GM12878 (cell line): ENCODE measurements around the gene THSD4. TPM values are rescaled to one million over a fixed set of nuclear protein-coding genes. Genes with fewer than 3 reads are reported as not detected.
"Not testable (repeated sequence)": the region's sequence is repeated elsewhere in the genome, so short reads cannot be mapped to it uniquely, and the experiment has no call there.

ENCODE experiments used
- ATAC-seq: fragments of 200-7000 bp; cut with Tn5 transposase; 3 replicates; pipeline ENCODE4 v1.9.1; 2020; ENCODE audit warnings: mild to moderate bottlenecking, moderate library complexity
- BruUV-seq: library from RNA; stranded (reverse); fragments of 400-500 nt; replicated peaks from 2 replicates; lab custom pipeline; 2021; lab: Mats Ljungman, UMichigan
- CTCF ChIA-PET: fragments of 300-600 bp; sonication (Branson Sonifier 250); formaldehyde crosslinking; extraction: SDS; loops from one replicate; lab custom pipeline; 2021; ENCODE audit warnings: inconsistent platforms; lab: Yijun Ruan, JAX
- POLR2A ChIA-PET: fragments of 350-600 bp; formaldehyde crosslinking; extraction: SDS; loops from one replicate; lab custom pipeline; 2021; ENCODE audit warnings: inconsistent platforms; lab: Charles Lee
- RAD21 ChIA-PET: fragments of 300-600 bp; sonication (Branson Sonifier 250); formaldehyde crosslinking; loops from one replicate; lab custom pipeline; 2023; ENCODE audit warnings: antibody characterized with exemption; ENCODE audit not compliant: unreplicated experiment; lab: Charles Lee
- SMC1A ChIA-PET: fragments of 300-600 bp; sonication (Branson Sonifier 250); formaldehyde crosslinking; loops from one replicate; lab custom pipeline; 2023; ENCODE audit not compliant: unreplicated experiment, uncharacterized antibody; lab: Charles Lee
- DNase-seq: peaks from one replicate; pipeline ENCODE4 v3.0.0-alpha.2; 2011; ENCODE audit warnings: low read depth, low spot score
- FAIRE-seq: peaks from 3 replicates; lab custom pipeline; 2011; peaks lifted over from hg19 to GRCh38; lab: Jason Lieb, UNC
- H2AFZ ChIP-seq: 2 replicates; pipeline ENCODE4 v1.6.0; 2011; ENCODE audit warnings: low read depth, low read length, control low read depth; ENCODE audit not compliant: control insufficient read depth
- H3K27ac ChIP-seq: 2 replicates; pipeline ENCODE4 v1.5.1; 2011; ENCODE audit warnings: control low read depth; ENCODE audit not compliant: control insufficient read depth, insufficient read depth
- H3K27me3 ChIP-seq, 2 experiments: replicated peaks in 1 of 2; 2 replicates each; pipeline versions ENCODE4 v1.6.0 to v1.6.1; 2011; ENCODE audit warnings: low read length in 1 of 2; ENCODE audit not compliant: control insufficient read depth in 2 of 2, insufficient read depth in 2 of 2
- H3K36me3 ChIP-seq, 2 experiments: 2 replicates each; pipeline ENCODE4 v1.5.1; 2011; ENCODE audit warnings: low read length in 1 of 2; ENCODE audit not compliant: control insufficient read depth in 2 of 2, insufficient read depth in 2 of 2
- H3K4me1 ChIP-seq: 2 replicates; pipeline ENCODE4 v1.6.1; 2011; ENCODE audit warnings: mild to moderate bottlenecking, low read length, moderate library complexity, mixed read lengths; ENCODE audit not compliant: control insufficient read depth, insufficient read depth
- H3K4me2 ChIP-seq: 2 replicates; pipeline ENCODE4 v1.6.0; 2011; ENCODE audit warnings: control low read depth; ENCODE audit not compliant: control insufficient read depth, insufficient read depth
- H3K4me3 ChIP-seq: fragments of 200-600 bp; sonication (generic); 2 replicates; pipeline ENCODE4 v1.5.1; 2016
- H3K79me2 ChIP-seq: 2 replicates; pipeline ENCODE4 v1.6.0; 2011; ENCODE audit warnings: low read length; ENCODE audit not compliant: control insufficient read depth, insufficient read depth
- H3K9ac ChIP-seq: 2 replicates; pipeline ENCODE4 v1.8.0; 2011; ENCODE audit warnings: low read length, control low read depth, mixed read lengths; ENCODE audit not compliant: control insufficient read depth, insufficient read depth
- H3K9me3 ChIP-seq: replicated peaks from 3 replicates; pipeline ENCODE4 v1.5.1; 2011; ENCODE audit warnings: mild to moderate bottlenecking, low read length; ENCODE audit not compliant: control insufficient read depth, insufficient read depth
- H4K20me1 ChIP-seq: 2 replicates; pipeline ENCODE4 v1.6.0; 2011; ENCODE audit not compliant: control insufficient read depth, insufficient read depth
- RAD51 ChIP-seq: fragments of 450-650 bp; IDR thresholded peaks from 2 replicates; pipeline ENCODE4 v1.6.1; 2016; ENCODE audit warnings: moderate library complexity, mild to moderate bottlenecking, inconsistent platforms
- ZNF622 ChIP-seq: fragments of 450-650 bp; IDR thresholded peaks from 2 replicates; pipeline ENCODE4 v1.6.1; 2017; ENCODE audit warnings: mild to moderate bottlenecking, inconsistent platforms
- WGBS: methylation state at CpG from one replicate; pipeline ENCODE4 v1.1.6; 2016; ENCODE audit warnings: low lambda C conversion rate; ENCODE audit not compliant: insufficient replicate concordance, insufficient coverage; ENCODE audit errors: missing lambda C conversion rate; 5-methylcytosine and 5-hydroxymethylcytosine counted together
- in situ Hi-C: fragments of 300-500 bp; cut with MboI; formaldehyde crosslinking; loops from 9 replicates; pipeline ENCODE4 v1.14.3; 2018; ENCODE audit warnings: mixed read lengths
- intact Hi-C: fragments of 100-400 bp; cut with micrococcal nuclease; formaldehyde crosslinking; loops from one replicate; pipeline ENCODE4 v1.14.2; 2022; ENCODE audit not compliant: unreplicated experiment
- polyA plus RNA-seq, 11 experiments: library from polyadenylated mRNA; depleted of rRNA in 4 of 11; unstranded in 6 of 11; stranded (reverse) in 5 of 11; fragments of >200 nt; fragmentation: Nextera tagmentation in 4 of 11; fragmentation: Illumina TruSeq in 1 of 11; extraction: Ambion mirVana in 4 of 11; extraction: Trizol in 1 of 11; gene quantifications; 1 replicate in 1 of 11; 2 replicates in 10 of 11; pipeline versions ENCODE4 v1.2.1 to v1.2.3, GENCODE V29; 2011 to 2016; ENCODE audit warnings: inconsistent platforms in 2 of 11, missing spikeins in 2 of 11, low read depth in 1 of 11
- total RNA-seq, 4 experiments: library from RNA; depleted of rRNA in 3 of 4; stranded (reverse); fragments of >200 nt in 3 of 4; fragmentation: Illumina TruSeq in 1 of 4; extraction: Trizol in 1 of 4; gene quantifications; 2 replicates each; pipeline versions ENCODE4 v1.2.1 to v1.2.3, GENCODE V29; 2013 to 2021
- TF ChIP-seq, protein P1 (sequence below): fragments of 450-650 bp; IDR thresholded peaks from 2 replicates; pipeline ENCODE4 v1.6.1; 2014; ENCODE audit warnings: mild to moderate bottlenecking
- TF ChIP-seq, protein P2 (sequence below): fragments of 450-650 bp; IDR thresholded peaks from 2 replicates; pipeline ENCODE4 v1.6.1; 2017; ENCODE audit warnings: mild to moderate bottlenecking, moderate library complexity

The THSD4 gene
- total and polyA plus RNA-seq, 10 of the 15 experiments (the other 5 are each of a cell fraction or from before 2014, with no cell fraction given): 0.04 to 0.13 (median 0.05) TPM; not detected in 7

DNA sequence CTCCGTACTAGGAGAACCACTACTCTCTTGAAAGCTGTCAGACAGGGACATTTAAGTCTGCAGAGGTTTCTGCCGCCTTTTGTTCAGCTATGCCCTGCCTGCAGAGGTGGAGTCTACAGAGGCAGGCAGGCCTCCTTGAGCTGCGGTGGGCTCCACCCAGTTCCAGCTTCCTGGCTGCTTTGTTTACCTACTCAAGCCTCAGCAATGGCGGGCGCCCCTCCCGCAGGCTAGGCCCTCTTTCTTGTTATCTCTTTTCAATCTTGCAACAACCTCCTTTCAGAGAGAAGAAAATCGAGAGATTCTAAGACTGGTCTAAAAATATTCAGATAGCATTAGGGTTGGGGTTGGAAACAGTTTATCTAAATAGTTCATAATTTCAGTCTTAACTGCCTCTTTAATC is 257.5 kb downstream of the THSD4 start:
- H3K36me3 ChIP-seq, ATAC-seq, H3K9ac ChIP-seq, FAIRE-seq, H3K27me3 ChIP-seq, POLR2A ChIA-PET, SMC1A ChIA-PET, H3K9me3 ChIP-seq, H3K4me3 ChIP-seq, in situ Hi-C loops, DNase-seq, intact Hi-C loops, H2AFZ ChIP-seq, H4K20me1 ChIP-seq, H3K27ac ChIP-seq, CTCF ChIA-PET, RAD21 ChIA-PET, H3K4me2 ChIP-seq, H3K79me2 ChIP-seq, BruUV-seq, H3K4me1 ChIP-seq: not testable (repeated sequence)
- WGBS: 5% methylated on average over 7 of the region's 7 CpGs

DNA sequence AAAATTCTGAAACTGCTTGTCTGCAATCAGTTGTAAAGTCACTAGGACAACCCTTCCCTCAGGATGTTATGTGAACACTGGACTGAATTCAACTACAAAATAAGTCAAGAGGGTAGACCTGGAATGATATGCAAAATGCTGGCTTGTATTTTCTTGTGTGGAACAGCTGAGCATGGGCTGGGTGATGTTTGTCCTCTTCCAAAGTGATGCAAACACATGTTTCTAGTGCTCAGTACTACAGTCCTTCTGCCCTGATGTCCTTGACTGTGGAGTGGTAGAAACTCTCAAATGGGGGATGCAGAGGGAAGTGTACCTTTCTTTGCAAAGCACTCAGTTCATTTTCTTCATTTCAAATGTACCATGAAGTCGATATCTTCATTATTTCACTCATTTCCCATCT is 258.6 kb downstream of the THSD4 start:
- no peaks in the 10 kb centered on the region for H3K36me3 ChIP-seq
- intact Hi-C loops: no loop called here
- no peak overlapping the region for H3K9ac ChIP-seq
- H3K4me3 ChIP-seq: no peak overlapping the region
- ATAC-seq: no peak
- no peaks in the 10 kb centered on the region for H3K79me2 ChIP-seq
- SMC1A ChIA-PET: no interaction called here
- FAIRE-seq: no peak
- no peaks in the 10 kb centered on the region for H3K4me1 ChIP-seq
- no peak for DNase-seq
- H2AFZ ChIP-seq: no peak overlapping the region
- WGBS: 0% methylated on average over 1 of the region's 1 CpG
- RAD21 ChIA-PET: no interaction called here
- no peaks in the 10 kb centered on the region; a peak in 1 of 4 replicates for H3K27me3 ChIP-seq
- H4K20me1 ChIP-seq: no peaks in the 10 kb centered on the region
- no peak overlapping the region for H3K27ac ChIP-seq
- no TSS peak for BruUV-seq
- in situ Hi-C loops: no loop called here
- no peak overlapping the region for H3K4me2 ChIP-seq
- POLR2A ChIA-PET: no interaction called here
- CTCF ChIA-PET: no interaction called here
- H3K9me3 ChIP-seq: no peaks in the 10 kb centered on the region
- TF ChIP-seq, protein P1, sequence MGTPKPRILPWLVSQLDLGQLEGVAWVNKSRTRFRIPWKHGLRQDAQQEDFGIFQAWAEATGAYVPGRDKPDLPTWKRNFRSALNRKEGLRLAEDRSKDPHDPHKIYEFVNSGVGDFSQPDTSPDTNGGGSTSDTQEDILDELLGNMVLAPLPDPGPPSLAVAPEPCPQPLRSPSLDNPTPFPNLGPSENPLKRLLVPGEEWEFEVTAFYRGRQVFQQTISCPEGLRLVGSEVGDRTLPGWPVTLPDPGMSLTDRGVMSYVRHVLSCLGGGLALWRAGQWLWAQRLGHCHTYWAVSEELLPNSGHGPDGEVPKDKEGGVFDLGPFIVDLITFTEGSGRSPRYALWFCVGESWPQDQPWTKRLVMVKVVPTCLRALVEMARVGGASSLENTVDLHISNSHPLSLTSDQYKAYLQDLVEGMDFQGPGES: no peak
- TF ChIP-seq ZNF622: no peak
- TF ChIP-seq, protein P2, sequence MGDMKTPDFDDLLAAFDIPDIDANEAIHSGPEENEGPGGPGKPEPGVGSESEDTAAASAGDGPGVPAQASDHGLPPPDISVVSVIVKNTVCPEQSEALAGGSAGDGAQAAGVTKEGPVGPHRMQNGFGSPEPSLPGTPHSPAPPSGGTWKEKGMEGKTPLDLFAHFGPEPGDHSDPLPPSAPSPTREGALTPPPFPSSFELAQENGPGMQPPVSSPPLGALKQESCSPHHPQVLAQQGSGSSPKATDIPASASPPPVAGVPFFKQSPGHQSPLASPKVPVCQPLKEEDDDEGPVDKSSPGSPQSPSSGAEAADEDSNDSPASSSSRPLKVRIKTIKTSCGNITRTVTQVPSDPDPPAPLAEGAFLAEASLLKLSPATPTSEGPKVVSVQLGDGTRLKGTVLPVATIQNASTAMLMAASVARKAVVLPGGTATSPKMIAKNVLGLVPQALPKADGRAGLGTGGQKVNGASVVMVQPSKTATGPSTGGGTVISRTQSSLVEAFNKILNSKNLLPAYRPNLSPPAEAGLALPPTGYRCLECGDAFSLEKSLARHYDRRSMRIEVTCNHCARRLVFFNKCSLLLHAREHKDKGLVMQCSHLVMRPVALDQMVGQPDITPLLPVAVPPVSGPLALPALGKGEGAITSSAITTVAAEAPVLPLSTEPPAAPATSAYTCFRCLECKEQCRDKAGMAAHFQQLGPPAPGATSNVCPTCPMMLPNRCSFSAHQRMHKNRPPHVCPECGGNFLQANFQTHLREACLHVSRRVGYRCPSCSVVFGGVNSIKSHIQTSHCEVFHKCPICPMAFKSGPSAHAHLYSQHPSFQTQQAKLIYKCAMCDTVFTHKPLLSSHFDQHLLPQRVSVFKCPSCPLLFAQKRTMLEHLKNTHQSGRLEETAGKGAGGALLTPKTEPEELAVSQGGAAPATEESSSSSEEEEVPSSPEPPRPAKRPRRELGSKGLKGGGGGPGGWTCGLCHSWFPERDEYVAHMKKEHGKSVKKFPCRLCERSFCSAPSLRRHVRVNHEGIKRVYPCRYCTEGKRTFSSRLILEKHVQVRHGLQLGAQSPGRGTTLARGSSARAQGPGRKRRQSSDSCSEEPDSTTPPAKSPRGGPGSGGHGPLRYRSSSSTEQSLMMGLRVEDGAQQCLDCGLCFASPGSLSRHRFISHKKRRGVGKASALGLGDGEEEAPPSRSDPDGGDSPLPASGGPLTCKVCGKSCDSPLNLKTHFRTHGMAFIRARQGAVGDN: no peak
- TF ChIP-seq RAD51: no peak
